Measurements from ENCODE around the gene TNPO3.

DNA sequence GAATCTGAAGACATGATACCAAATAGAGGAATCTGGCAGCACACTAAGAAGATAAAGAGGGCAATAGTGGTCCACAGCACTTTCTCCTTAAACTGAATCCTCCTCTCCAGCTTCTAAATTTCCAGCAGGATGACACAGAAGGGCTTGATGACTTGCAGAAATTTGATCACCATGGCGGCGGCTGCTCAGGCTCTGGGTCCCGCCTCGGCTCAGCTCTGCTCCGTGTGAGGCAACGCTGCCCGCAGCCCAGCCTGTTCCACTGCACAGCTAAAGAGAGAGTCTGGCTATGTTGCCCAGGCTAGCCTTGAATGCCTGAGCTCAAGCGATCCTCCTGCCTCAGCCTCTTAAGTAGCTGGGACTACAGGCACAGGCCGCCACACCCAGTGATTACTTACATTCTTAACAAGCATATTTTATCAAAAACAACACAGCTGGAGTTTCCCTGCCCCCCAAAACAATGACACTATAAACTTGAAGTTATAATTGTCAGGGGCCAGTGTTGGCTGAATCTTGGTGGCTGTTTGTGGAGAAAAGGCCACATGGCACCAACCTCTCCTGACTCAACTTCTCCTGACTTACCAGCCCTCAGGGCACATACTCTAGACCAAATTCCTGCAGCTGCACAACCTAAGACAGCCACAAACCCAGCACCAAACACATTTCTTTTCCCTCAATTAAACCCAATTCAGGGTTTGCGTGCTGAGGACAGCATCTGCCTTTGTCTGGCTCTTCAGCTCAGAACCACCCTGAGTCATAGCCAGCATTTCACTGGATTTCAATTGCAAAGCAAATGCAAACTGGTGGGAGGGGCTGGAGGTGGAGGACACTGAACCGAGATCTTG is 11.6 kb upstream of the TNPO3 start:
- TF ChIP-seq, protein P1, sequence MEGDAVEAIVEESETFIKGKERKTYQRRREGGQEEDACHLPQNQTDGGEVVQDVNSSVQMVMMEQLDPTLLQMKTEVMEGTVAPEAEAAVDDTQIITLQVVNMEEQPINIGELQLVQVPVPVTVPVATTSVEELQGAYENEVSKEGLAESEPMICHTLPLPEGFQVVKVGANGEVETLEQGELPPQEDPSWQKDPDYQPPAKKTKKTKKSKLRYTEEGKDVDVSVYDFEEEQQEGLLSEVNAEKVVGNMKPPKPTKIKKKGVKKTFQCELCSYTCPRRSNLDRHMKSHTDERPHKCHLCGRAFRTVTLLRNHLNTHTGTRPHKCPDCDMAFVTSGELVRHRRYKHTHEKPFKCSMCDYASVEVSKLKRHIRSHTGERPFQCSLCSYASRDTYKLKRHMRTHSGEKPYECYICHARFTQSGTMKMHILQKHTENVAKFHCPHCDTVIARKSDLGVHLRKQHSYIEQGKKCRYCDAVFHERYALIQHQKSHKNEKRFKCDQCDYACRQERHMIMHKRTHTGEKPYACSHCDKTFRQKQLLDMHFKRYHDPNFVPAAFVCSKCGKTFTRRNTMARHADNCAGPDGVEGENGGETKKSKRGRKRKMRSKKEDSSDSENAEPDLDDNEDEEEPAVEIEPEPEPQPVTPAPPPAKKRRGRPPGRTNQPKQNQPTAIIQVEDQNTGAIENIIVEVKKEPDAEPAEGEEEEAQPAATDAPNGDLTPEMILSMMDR (IDR thresholded peaks at IDR 0.05; ENCODE audit: low read depth, low read length) = no peak
- TF ChIP-seq EZH2phosphoT487 (IDR thresholded peaks at IDR 0.05; ENCODE audit: low read depth) = no peak

Data from OCI-LY3 (cell line).